Measurements from ENCODE around the gene SEC22C. TPM values are rescaled to one million over a fixed set of nuclear protein-coding genes. Genes with fewer than 3 reads are reported as not detected.

SEC22C gene
- total and polyA plus RNA-seq, 2 of the 13 experiments (the other 11 are each of a cell fraction or from before 2014, with no cell fraction given): 20.0 to 40.0 TPM

- 4% methylated on average over 4 of the region's 4 CpGs for WGBS (ENCODE audit: low lambda C conversion rate)
- BruUV-seq (replicated peaks): no TSS peak
- ChIA-PET CTCF (ENCODE audit: low intra/inter-chr PET ratio, low total read pairs) (interaction anchor here (0.6 to 1.9 kb wide), 2 partner anchors 46 to 71 kb away, joined by 3 to 6 read pairs; no protein-coding TSS in a partner anchor), POLR2A (no interaction called here)
- Histone ChIP-seq H2AFZ (ENCODE audit: low read length) (no peak overlapping the region), H3K4me1 (ENCODE audit: insufficient read depth, low read length) (peaks cover 25% of the 10 kb centered on the region), H3K9me3 (ENCODE audit: low read length) (no peaks in the 10 kb centered on the region), H3K4me2 (ENCODE audit: low read depth, low read length) (peak overlapping the region; percentile 84; the same call in 1 of the 2 replicates), H4K20me1 (ENCODE audit: insufficient read depth, low read length) (no peaks in the 10 kb centered on the region), H3K27me3 (ENCODE audit: control insufficient read depth in 1 of 2, insufficient read depth in 2 of 2, low read length in 2 of 2) (peaks cover 10 to 60% of the 10 kb centered on the region in 2 experiments; a peak in 4 of 5 replicates), H3K4me3 (replicated peaks in 1 of 3; ENCODE audit: insufficient read depth in 1 of 3, low read depth in 2 of 3, low read length in 3 of 3) (no peak overlapping the region; a peak in 1 of 6 replicates), H3K9ac (ENCODE audit: insufficient read depth, low read depth, low read length) (no peak overlapping the region), H3K27ac (ENCODE audit: extremely low read length, insufficient read depth, low read length) (no peak overlapping the region), H3K36me3 (replicated peaks in 1 of 2; ENCODE audit: control insufficient read depth in 1 of 2, insufficient read depth in 2 of 2, low read length in 2 of 2) (no peaks in the 10 kb centered on the region), H3K79me2 (ENCODE audit: insufficient read depth, low read length) (no peaks in the 10 kb centered on the region)
- TF ChIP-seq THYN1 (CRISPR knock-in tag; IDR thresholded peaks at IDR 0.05; ENCODE audit: borderline replicate concordance, low read depth): no peak
- TF ChIP-seq EZH2 (conservative IDR thresholded peaks at IDR 0.05; ENCODE audit: low read depth, low read length): 0 out of 2 replicates have a peak, but pooled peaks have one; percentile 28
- no peak for TF ChIP-seq ZGPAT (CRISPR knock-in tag; IDR thresholded peaks at IDR 0.05)
- intact Hi-C loops (cut with micrococcal nuclease; ENCODE audit: unreplicated experiment): loop anchor here (5.0 kb wide), 1 partner anchor 41 kb away; no protein-coding TSS in a partner anchor
- FAIRE-seq (no peak), DNase-seq (ENCODE audit: low spot score) (no peak), ATAC-seq (no peak)
- in situ Hi-C loops (cut with HindIII; ENCODE audit: extremely low pct_ligation_motif_present, low pct_unique_long_range_greater_than_20kb): no loop called here
Observed at GRCh38 chr3:42500909-42501308, 80.9 kb downstream of the SEC22C start.

GRCh38 chr3:42500091-42500490 lies 81.7 kb downstream of the SEC22C start:
- no peak overlapping the region for H3K27ac ChIP-seq (ENCODE audit: extremely low read length, insufficient read depth, low read length)
- in situ Hi-C loops (cut with HindIII; ENCODE audit: extremely low pct_ligation_motif_present, low pct_unique_long_range_greater_than_20kb): no loop called here
- H3K36me3 ChIP-seq (replicated peaks in 1 of 2; ENCODE audit: control insufficient read depth in 1 of 2, insufficient read depth in 2 of 2, low read length in 2 of 2): no peaks in the 10 kb centered on the region
- no peak for FAIRE-seq
- POLR2A ChIA-PET: no interaction called here
- BruUV-seq (replicated peaks): no TSS peak
- CTCF ChIA-PET (ENCODE audit: low intra/inter-chr PET ratio, low total read pairs): no interaction called here
- intact Hi-C loops (cut with micrococcal nuclease; ENCODE audit: unreplicated experiment): loop anchor here (5.0 kb wide), 1 partner anchor 42 kb away; no protein-coding TSS in a partner anchor
- no peaks in the 10 kb centered on the region for H3K79me2 ChIP-seq (ENCODE audit: insufficient read depth, low read length)
- WGBS (ENCODE audit: low lambda C conversion rate): 3% methylated on average over 2 of the region's 2 CpGs
- no peaks in the 10 kb centered on the region for H4K20me1 ChIP-seq (ENCODE audit: insufficient read depth, low read length)
- H3K4me3 ChIP-seq (replicated peaks in 1 of 3; ENCODE audit: insufficient read depth in 1 of 3, low read depth in 2 of 3, low read length in 3 of 3): no peak overlapping the region
- no peak overlapping the region for H3K9ac ChIP-seq (ENCODE audit: insufficient read depth, low read depth, low read length)
- H3K4me2 ChIP-seq (ENCODE audit: low read depth, low read length): no peak overlapping the region
- no peaks in the 10 kb centered on the region for H3K9me3 ChIP-seq (ENCODE audit: low read length)
- H3K4me1 ChIP-seq (ENCODE audit: insufficient read depth, low read length): peaks cover 25% of the 10 kb centered on the region
- peaks cover 10 to 60% of the 10 kb centered on the region in 2 experiments; a peak in 4 of 5 replicates for H3K27me3 ChIP-seq (ENCODE audit: control insufficient read depth in 1 of 2, insufficient read depth in 2 of 2, low read length in 2 of 2)
- H2AFZ ChIP-seq (ENCODE audit: low read length): no peak overlapping the region
- no peak for DNase-seq (ENCODE audit: low spot score)
- no peak for ATAC-seq
- no peak for TF ChIP-seq CCDC6 (CRISPR knock-in tag; IDR thresholded peaks at IDR 0.05)
- TF ChIP-seq MXD1 (CRISPR knock-in tag; IDR thresholded peaks at IDR 0.05): no peak
- TF ChIP-seq ZNF746 (CRISPR knock-in tag; IDR thresholded peaks at IDR 0.05): no peak
- no peak for TF ChIP-seq RCOR2 (CRISPR knock-in tag; IDR thresholded peaks at IDR 0.05)
- TF ChIP-seq CCAR2 (optimal IDR thresholded peaks at IDR 0.05; ENCODE audit: low read depth, low read length): no peak
- TF ChIP-seq RBM22 (optimal IDR thresholded peaks at IDR 0.05; ENCODE audit: low read length): no peak
- no peak for TF ChIP-seq MBNL3 (CRISPR knock-in tag; conservative IDR thresholded peaks at IDR 0.05)
- no peak for TF ChIP-seq ZBTB8A (CRISPR knock-in tag; IDR thresholded peaks at IDR 0.05; ENCODE audit: borderline replicate concordance, low read depth)
- no peak for TF ChIP-seq ZNF431 (CRISPR knock-in tag; IDR thresholded peaks at IDR 0.05; ENCODE audit: borderline replicate concordance, low read depth)
- no peak for TF ChIP-seq GMEB2 (CRISPR knock-in tag; IDR thresholded peaks at IDR 0.05; ENCODE audit: low read depth)
- TF ChIP-seq ZNF709 (CRISPR knock-in tag; IDR thresholded peaks at IDR 0.05): no peak
- no peak for TF ChIP-seq SKI (IDR thresholded peaks at IDR 0.05; ENCODE audit: partially characterized antibody)
- no peak for TF ChIP-seq ZNF251 (CRISPR knock-in tag; IDR thresholded peaks at IDR 0.05)

Measured in HepG2 (cell line).